Hindlimb muscle (tissue), 1 donor: ENCODE data around the gene SCIN. TPM values are rescaled to one million over a fixed set of nuclear protein-coding genes. Genes with fewer than 3 reads are reported as not detected.
"Not testable (repeated sequence)": the region's sequence is repeated elsewhere in the genome, so short reads cannot be mapped to it uniquely, and the experiment has no call there.

ENCODE experiments used
- DNase-seq: peaks from one replicate; pipeline ENCODE4 v3.0.0-alpha.2; 2013
- polyA plus RNA-seq: library from polyadenylated mRNA; unstranded; fragments of 120-200 nt; gene quantifications from one replicate; pipeline ENCODE4 v1.2.1, GENCODE V29; 2013; ENCODE audit not compliant: insufficient read length

Gene SCIN
- polyA plus RNA-seq, 1 donor = 0.80 TPM

- DNase-seq = no peak
Observed at GRCh38 chr7:12648704-12649261, 78.3 kb downstream of the SCIN start.

- DNase-seq = no peak
Observed at GRCh38 chr7:12649348-12649747, 78.8 kb downstream of the SCIN start.

- no peak for DNase-seq
Observed at GRCh38 chr7:12650080-12650479, 79.6 kb downstream of the SCIN start.

- DNase-seq = no peak
Observed at GRCh38 chr7:12653110-12653509, 82.6 kb downstream of the SCIN start.

- DNase-seq = no peak
Observed at GRCh38 chr7:12653518-12653917, 83.0 kb downstream of the SCIN start.

GRCh38 chr7:12655161-12655560, 84.6 kb downstream of the SCIN start:
- DNase-seq = no peak

- not testable (repeated sequence) for DNase-seq
Observed at GRCh38 chr7:12660423-12660822, 89.9 kb downstream of the SCIN start.

- not testable (repeated sequence) for DNase-seq
Observed at GRCh38 chr7:12660986-12661385, 90.5 kb downstream of the SCIN start.

GRCh38 chr7:12661581-12661980, 91.1 kb downstream of the SCIN start:
- DNase-seq = no peak

GRCh38 chr7:12670000-12670729, 99.6 kb downstream of the SCIN start:
- peak; percentile 36 for DNase-seq

- no peak for DNase-seq
Observed at GRCh38 chr7:12670743-12671520, 100.4 kb downstream of the SCIN start.

- DNase-seq = not testable (repeated sequence)
Observed at GRCh38 chr7:12673436-12673835, 102.9 kb downstream of the SCIN start.

GRCh38 chr7:12674053-12674452, 103.5 kb downstream of the SCIN start:
- no peak for DNase-seq

GRCh38 chr7:12674861-12675260, 104.3 kb downstream of the SCIN start:
- no peak for DNase-seq

- no peak for DNase-seq
Observed at GRCh38 chr7:12683678-12684585, 113.4 kb downstream of the SCIN start.

GRCh38 chr7:12684733-12685132, 114.2 kb downstream of the SCIN start:
- no peak for DNase-seq

- no peak for DNase-seq
Observed at GRCh38 chr7:12685550-12685949, 115.0 kb downstream of the SCIN start.

GRCh38 chr7:12686234-12686890, 115.8 kb downstream of the SCIN start:
- DNase-seq = peak; percentile 90

GRCh38 chr7:12686891-12687717, 116.6 kb downstream of the SCIN start, which contains the start of gene ARL4A:
TSS of gene ARL4A (plus strand) at chr7:12687633. CDS start at chr7:12688255, 622 bp downstream.
- peak; percentile 97 for DNase-seq

- DNase-seq = no peak
Observed at GRCh38 chr7:12687718-12688171, 117.2 kb downstream of the SCIN start.
